GM03348 (cell line): Measurements from ENCODE around the gene TECTA.
A peak's percentile ranks its signal among the peaks of the same experiment; 100 is the strongest.
"Not testable (repeated sequence)": the region's sequence is repeated elsewhere in the genome, so short reads cannot be mapped to it uniquely, and the experiment has no call there.

Experiments used
- DNase-seq: peaks from one replicate; pipeline ENCODE4 v3.0.0; 2012; ENCODE audit warnings: low spot score

Gene TECTA

GRCh38 chr11:121090145-121090721 lies 10.8 kb upstream of the TECTA start:
- DNase-seq = no peak

GRCh38 chr11:121091492-121092152 lies 9.4 kb upstream of the TECTA start:
- no peak for DNase-seq

GRCh38 chr11:121095561-121095960 lies 5.5 kb upstream of the TECTA start:
- DNase-seq = no peak

GRCh38 chr11:121099364-121099763 lies 1.7 kb upstream of the TECTA start:
- no peak for DNase-seq

GRCh38 chr11:121099885-121100284 lies 1.2 kb upstream of the TECTA start:
- DNase-seq = no peak

GRCh38 chr11:121104312-121104762 lies 3.3 kb downstream of the TECTA start:
- DNase-seq = no peak

GRCh38 chr11:121105063-121105480 lies 4.0 kb downstream of the TECTA start:
- no peak for DNase-seq

GRCh38 chr11:121105481-121106195 lies 4.6 kb downstream of the TECTA start:
- no peak for DNase-seq

- DNase-seq = no peak
Observed at GRCh38 chr11:121106812-121107211, 5.8 kb downstream of the TECTA start.

- no peak for DNase-seq
Observed at GRCh38 chr11:121108413-121108812, 7.4 kb downstream of the TECTA start.

GRCh38 chr11:121109471-121109870 lies 8.4 kb downstream of the TECTA start:
- DNase-seq = no peak

GRCh38 chr11:121109916-121110586 lies 9.0 kb downstream of the TECTA start:
- no peak for DNase-seq

- no peak for DNase-seq
Observed at GRCh38 chr11:121110871-121111724, 10.1 kb downstream of the TECTA start.

GRCh38 chr11:121112498-121113455 lies 11.7 kb downstream of the TECTA start:
- DNase-seq = peak; percentile 86

GRCh38 chr11:121113611-121114010 lies 12.6 kb downstream of the TECTA start:
- DNase-seq = no peak

- DNase-seq = not testable (repeated sequence)
Observed at GRCh38 chr11:121115024-121115423, 14.0 kb downstream of the TECTA start.

GRCh38 chr11:121117788-121118187 lies 16.7 kb downstream of the TECTA start:
- DNase-seq = no peak

- DNase-seq = peak; percentile 14
Observed at GRCh38 chr11:121119440-121119839, 18.4 kb downstream of the TECTA start.

- DNase-seq = no peak
Observed at GRCh38 chr11:121122328-121122727, 21.3 kb downstream of the TECTA start.

- DNase-seq = no peak
Observed at GRCh38 chr11:121123496-121124069, 22.5 kb downstream of the TECTA start.
